GM12878 (cell line): ENCODE results near the gene MCM3. TPM values are rescaled to one million over a fixed set of nuclear protein-coding genes. Genes with fewer than 3 reads are reported as not detected.
A peak's percentile ranks its signal among the peaks of the same experiment; 100 is the strongest.

Source experiments
- ATAC-seq: fragments of 200-7000 bp; cut with Tn5 transposase; 3 replicates; pipeline ENCODE4 v1.9.1; 2020; ENCODE audit warnings: mild to moderate bottlenecking, moderate library complexity
- BruUV-seq: library from RNA; stranded (reverse); fragments of 400-500 nt; replicated peaks from 2 replicates; lab custom pipeline; 2021; lab: Mats Ljungman, UMichigan
- CTCF ChIA-PET: fragments of 300-600 bp; sonication (Branson Sonifier 250); formaldehyde crosslinking; extraction: SDS; loops from one replicate; lab custom pipeline; 2021; ENCODE audit warnings: inconsistent platforms; lab: Yijun Ruan, JAX
- POLR2A ChIA-PET: fragments of 350-600 bp; formaldehyde crosslinking; extraction: SDS; loops from one replicate; lab custom pipeline; 2021; ENCODE audit warnings: inconsistent platforms; lab: Charles Lee
- RAD21 ChIA-PET: fragments of 300-600 bp; sonication (Branson Sonifier 250); formaldehyde crosslinking; loops from one replicate; lab custom pipeline; 2023; ENCODE audit warnings: antibody characterized with exemption; ENCODE audit not compliant: unreplicated experiment; lab: Charles Lee
- SMC1A ChIA-PET: fragments of 300-600 bp; sonication (Branson Sonifier 250); formaldehyde crosslinking; loops from one replicate; lab custom pipeline; 2023; ENCODE audit not compliant: unreplicated experiment, uncharacterized antibody; lab: Charles Lee
- DNase-seq: peaks from one replicate; pipeline ENCODE4 v3.0.0-alpha.2; 2011; ENCODE audit warnings: low read depth, low spot score
- FAIRE-seq: peaks from 3 replicates; lab custom pipeline; 2011; peaks lifted over from hg19 to GRCh38; lab: Jason Lieb, UNC
- H2AFZ ChIP-seq: 2 replicates; pipeline ENCODE4 v1.6.0; 2011; ENCODE audit warnings: low read depth, low read length, control low read depth; ENCODE audit not compliant: control insufficient read depth
- H3K27ac ChIP-seq: 2 replicates; pipeline ENCODE4 v1.5.1; 2011; ENCODE audit warnings: control low read depth; ENCODE audit not compliant: control insufficient read depth, insufficient read depth
- H3K27me3 ChIP-seq, 2 experiments: replicated peaks in 1 of 2; 2 replicates each; pipeline versions ENCODE4 v1.6.0 to v1.6.1; 2011; ENCODE audit warnings: low read length in 1 of 2; ENCODE audit not compliant: control insufficient read depth in 2 of 2, insufficient read depth in 2 of 2
- H3K36me3 ChIP-seq, 2 experiments: 2 replicates each; pipeline ENCODE4 v1.5.1; 2011; ENCODE audit warnings: low read length in 1 of 2; ENCODE audit not compliant: control insufficient read depth in 2 of 2, insufficient read depth in 2 of 2
- H3K4me1 ChIP-seq: 2 replicates; pipeline ENCODE4 v1.6.1; 2011; ENCODE audit warnings: mild to moderate bottlenecking, low read length, moderate library complexity, mixed read lengths; ENCODE audit not compliant: control insufficient read depth, insufficient read depth
- H3K4me2 ChIP-seq: 2 replicates; pipeline ENCODE4 v1.6.0; 2011; ENCODE audit warnings: control low read depth; ENCODE audit not compliant: control insufficient read depth, insufficient read depth
- H3K4me3 ChIP-seq: fragments of 200-600 bp; sonication (generic); 2 replicates; pipeline ENCODE4 v1.5.1; 2016
- H3K79me2 ChIP-seq: 2 replicates; pipeline ENCODE4 v1.6.0; 2011; ENCODE audit warnings: low read length; ENCODE audit not compliant: control insufficient read depth, insufficient read depth
- H3K9ac ChIP-seq: 2 replicates; pipeline ENCODE4 v1.8.0; 2011; ENCODE audit warnings: low read length, control low read depth, mixed read lengths; ENCODE audit not compliant: control insufficient read depth, insufficient read depth
- H3K9me3 ChIP-seq: replicated peaks from 3 replicates; pipeline ENCODE4 v1.5.1; 2011; ENCODE audit warnings: mild to moderate bottlenecking, low read length; ENCODE audit not compliant: control insufficient read depth, insufficient read depth
- H4K20me1 ChIP-seq: 2 replicates; pipeline ENCODE4 v1.6.0; 2011; ENCODE audit not compliant: control insufficient read depth, insufficient read depth
- CBFB ChIP-seq: IDR thresholded peaks from 2 replicates; pipeline ENCODE4 v1.6.1; 2016; ENCODE audit warnings: antibody characterized with exemption, low read depth
- CBX3 ChIP-seq: fragments of 200-600 bp; sonication (generic); IDR thresholded peaks from 2 replicates; pipeline ENCODE4 v1.6.1; 2016; ENCODE audit warnings: low read depth, borderline replicate concordance
- FOXM1 ChIP-seq: IDR thresholded peaks from 2 replicates; pipeline ENCODE4 v1.6.1; 2012; ENCODE audit warnings: low read depth, mild to moderate bottlenecking, inconsistent platforms, low read length, moderate library complexity
- KDM1A ChIP-seq: fragments of 200-600 bp; sonication (generic); IDR thresholded peaks from 2 replicates; pipeline ENCODE4 v1.6.1; 2016; ENCODE audit warnings: borderline replicate concordance
- RELA ChIP-seq: fragments of 450-650 bp; IDR thresholded peaks from 2 replicates; pipeline ENCODE4 v1.8.0; 2014; ENCODE audit warnings: borderline replicate concordance; ENCODE audit not compliant: partially characterized antibody
- SMARCA5 ChIP-seq: fragments of 450-650 bp; IDR thresholded peaks from 2 replicates; pipeline ENCODE4 v1.6.1; 2017; ENCODE audit warnings: mild to moderate bottlenecking
- ZNF217 ChIP-seq: fragments of 450-650 bp; IDR thresholded peaks from 2 replicates; pipeline ENCODE4 v1.6.1; 2017; ENCODE audit warnings: antibody characterized with exemption, mild to moderate bottlenecking
- WGBS: methylation state at CpG from one replicate; pipeline ENCODE4 v1.1.6; 2016; ENCODE audit warnings: low lambda C conversion rate; ENCODE audit not compliant: insufficient replicate concordance, insufficient coverage; ENCODE audit errors: missing lambda C conversion rate; 5-methylcytosine and 5-hydroxymethylcytosine counted together
- in situ Hi-C: fragments of 300-500 bp; cut with MboI; formaldehyde crosslinking; loops from 9 replicates; pipeline ENCODE4 v1.14.3; 2018; ENCODE audit warnings: mixed read lengths
- intact Hi-C: fragments of 100-400 bp; cut with micrococcal nuclease; formaldehyde crosslinking; loops from one replicate; pipeline ENCODE4 v1.14.2; 2022; ENCODE audit not compliant: unreplicated experiment
- polyA plus RNA-seq, 11 experiments: library from polyadenylated mRNA; depleted of rRNA in 4 of 11; unstranded in 6 of 11; stranded (reverse) in 5 of 11; fragments of >200 nt; fragmentation: Nextera tagmentation in 4 of 11; fragmentation: Illumina TruSeq in 1 of 11; extraction: Ambion mirVana in 4 of 11; extraction: Trizol in 1 of 11; gene quantifications; 1 replicate in 1 of 11; 2 replicates in 10 of 11; pipeline versions ENCODE4 v1.2.1 to v1.2.3, GENCODE V29; 2011 to 2016; ENCODE audit warnings: inconsistent platforms in 2 of 11, missing spikeins in 2 of 11, low read depth in 1 of 11
- total RNA-seq, 4 experiments: library from RNA; depleted of rRNA in 3 of 4; stranded (reverse); fragments of >200 nt in 3 of 4; fragmentation: Illumina TruSeq in 1 of 4; extraction: Trizol in 1 of 4; gene quantifications; 2 replicates each; pipeline versions ENCODE4 v1.2.1 to v1.2.3, GENCODE V29; 2013 to 2021
- TF ChIP-seq, protein P1 (sequence below): fragments of 150-350 bp; IDR thresholded peaks from 2 replicates; pipeline ENCODE4 v1.6.1; 2014; ENCODE audit warnings: mild to moderate bottlenecking, low read depth, low read length
- TF ChIP-seq, protein P2 (sequence below): IDR thresholded peaks from 2 replicates; pipeline ENCODE4 v1.6.1; 2011; ENCODE audit warnings: mild to moderate bottlenecking, low read depth, low read length, moderate library complexity; ENCODE audit not compliant: insufficient replicate concordance
- TF ChIP-seq, protein P3 (sequence below): fragments of 450-650 bp; IDR thresholded peaks from 2 replicates; pipeline ENCODE4 v1.6.1; 2018; ENCODE audit warnings: mild to moderate bottlenecking, low read depth, moderate library complexity; ENCODE audit not compliant: partially characterized antibody

The MCM3 gene
- total and polyA plus RNA-seq, 10 of the 15 experiments (the other 5 are each of a cell fraction or from before 2014, with no cell fraction given) = 74.1 to 265 (median 214) TPM

DNA sequence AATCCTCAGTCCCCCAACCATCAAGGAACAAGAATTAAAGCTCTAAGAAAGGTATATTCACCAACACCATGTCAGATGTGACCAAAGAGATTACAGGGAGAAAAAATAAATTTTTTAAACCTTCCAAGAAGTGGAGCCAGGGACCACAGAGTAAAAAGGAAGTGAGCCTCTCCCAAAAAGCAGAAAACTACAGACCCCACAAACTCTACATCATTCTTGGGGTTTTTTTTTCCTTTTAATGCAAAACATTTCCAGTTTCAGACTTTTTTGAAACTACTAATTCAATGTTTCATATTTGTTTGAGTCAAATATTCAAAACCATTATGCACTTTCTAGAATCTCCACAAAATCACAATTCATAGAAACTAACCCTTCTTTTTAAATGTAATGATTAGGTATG is 33.4 kb downstream of the MCM3 start:
- intact Hi-C loops (no loop called here), in situ Hi-C loops (no loop called here)
- Histone ChIP-seq H3K9ac (no peak overlapping the region), H3K27me3 (no peaks in the 10 kb centered on the region; a peak in 2 of 4 replicates), H3K36me3 (no peaks in the 10 kb centered on the region), H3K27ac (no peak overlapping the region), H3K4me2 (no peak overlapping the region), H3K4me3 (no peak overlapping the region), H3K9me3 (no peaks in the 10 kb centered on the region; the same call in 2 of the 3 replicates), H3K79me2 (no peaks in the 10 kb centered on the region), H2AFZ (no peak overlapping the region), H4K20me1 (no peaks in the 10 kb centered on the region), H3K4me1 (peaks cover 12% of the 10 kb centered on the region)
- RAD21 ChIA-PET = interaction anchor here (1.4 kb wide), 1 partner anchor 9 kb away, joined by 5 read pairs; no protein-coding TSS in a partner anchor
- DNase-seq (no peak), ATAC-seq (peak; percentile 24; the same call in 2 of the 3 replicates), FAIRE-seq (no peak)
- POLR2A ChIA-PET = no interaction called here
- BruUV-seq = no TSS peak
- SMC1A ChIA-PET = interaction anchor here (0.7 kb wide), 2 partner anchors 17 to 31 kb away, joined by 3 read pairs; no protein-coding TSS in a partner anchor
- CTCF ChIA-PET = interaction anchor here (0.9 to 3.5 kb wide), 5 partner anchors 11 to 149 kb away, joined by 3 to 21 read pairs (median 4); no protein-coding TSS in a partner anchor
- TF ChIP-seq ZNF217 = no peak
- no peak for TF ChIP-seq FOXM1
- TF ChIP-seq, protein P1, sequence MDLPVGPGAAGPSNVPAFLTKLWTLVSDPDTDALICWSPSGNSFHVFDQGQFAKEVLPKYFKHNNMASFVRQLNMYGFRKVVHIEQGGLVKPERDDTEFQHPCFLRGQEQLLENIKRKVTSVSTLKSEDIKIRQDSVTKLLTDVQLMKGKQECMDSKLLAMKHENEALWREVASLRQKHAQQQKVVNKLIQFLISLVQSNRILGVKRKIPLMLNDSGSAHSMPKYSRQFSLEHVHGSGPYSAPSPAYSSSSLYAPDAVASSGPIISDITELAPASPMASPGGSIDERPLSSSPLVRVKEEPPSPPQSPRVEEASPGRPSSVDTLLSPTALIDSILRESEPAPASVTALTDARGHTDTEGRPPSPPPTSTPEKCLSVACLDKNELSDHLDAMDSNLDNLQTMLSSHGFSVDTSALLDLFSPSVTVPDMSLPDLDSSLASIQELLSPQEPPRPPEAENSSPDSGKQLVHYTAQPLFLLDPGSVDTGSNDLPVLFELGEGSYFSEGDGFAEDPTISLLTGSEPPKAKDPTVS = no peak
- no peak for TF ChIP-seq CBFB

DNA sequence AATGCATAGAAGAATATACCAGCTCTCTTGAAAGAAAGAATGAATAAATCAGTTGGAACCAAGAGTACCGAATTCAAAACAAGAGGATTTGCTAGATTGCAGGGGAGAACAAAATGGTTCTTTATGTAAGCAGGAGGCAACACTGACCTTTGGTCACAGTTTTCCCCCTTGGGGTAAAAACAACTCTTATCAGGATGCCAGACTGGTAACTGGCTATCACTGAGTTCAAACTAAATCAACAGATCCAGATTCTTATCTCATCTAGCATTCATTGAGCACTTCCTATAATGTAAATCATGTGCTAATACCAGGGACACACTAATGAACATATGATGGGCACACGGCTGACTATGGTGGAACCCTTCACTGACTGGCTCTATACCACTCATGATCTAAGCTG is 35.5 kb downstream of the MCM3 start:
- POLR2A ChIA-PET = interaction anchor here (0.7 kb wide), 1 partner anchor 14 kb away, joined by 3 read pairs; no protein-coding TSS in a partner anchor
- in situ Hi-C loops (no loop called here), intact Hi-C loops (no loop called here)
- Histone ChIP-seq H3K4me1 (peaks cover 6% of the 10 kb centered on the region), H3K27ac (no peak overlapping the region), H3K36me3 (no peaks in the 10 kb centered on the region), H2AFZ (no peak overlapping the region), H3K9ac (no peak overlapping the region), H3K9me3 (no peaks in the 10 kb centered on the region), H3K79me2 (no peaks in the 10 kb centered on the region), H3K4me3 (no peak overlapping the region), H3K27me3 (no peaks in the 10 kb centered on the region; a peak in 2 of 4 replicates), H3K4me2 (no peak overlapping the region), H4K20me1 (no peaks in the 10 kb centered on the region)
- RAD21 ChIA-PET = no interaction called here
- 82% methylated on average over 2 of the region's 2 CpGs for WGBS
- no TSS peak for BruUV-seq
- DNase-seq = no peak
- no peak for ATAC-seq
- CTCF ChIA-PET = interaction anchor here (1.1 to 3.5 kb wide), 3 partner anchors 14 to 402 kb away, joined by 3 to 21 read pairs (median 8); no protein-coding TSS in a partner anchor
- SMC1A ChIA-PET = interaction anchor here (1.3 to 1.4 kb wide), 2 partner anchors 11 to 91 kb away, joined by 3 to 4 read pairs; no protein-coding TSS in a partner anchor
- no peak for FAIRE-seq
- TF ChIP-seq RELA (no peak), KDM1A (no peak), CBX3 (no peak), SMARCA5 (no peak)
- TF ChIP-seq, protein P2, sequence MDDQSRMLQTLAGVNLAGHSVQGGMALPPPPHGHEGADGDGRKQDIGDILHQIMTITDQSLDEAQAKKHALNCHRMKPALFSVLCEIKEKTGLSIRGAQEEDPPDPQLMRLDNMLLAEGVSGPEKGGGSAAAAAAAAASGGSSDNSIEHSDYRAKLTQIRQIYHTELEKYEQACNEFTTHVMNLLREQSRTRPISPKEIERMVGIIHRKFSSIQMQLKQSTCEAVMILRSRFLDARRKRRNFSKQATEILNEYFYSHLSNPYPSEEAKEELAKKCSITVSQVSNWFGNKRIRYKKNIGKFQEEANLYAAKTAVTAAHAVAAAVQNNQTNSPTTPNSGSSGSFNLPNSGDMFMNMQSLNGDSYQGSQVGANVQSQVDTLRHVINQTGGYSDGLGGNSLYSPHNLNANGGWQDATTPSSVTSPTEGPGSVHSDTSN = no peak
- TF ChIP-seq, protein P3, sequence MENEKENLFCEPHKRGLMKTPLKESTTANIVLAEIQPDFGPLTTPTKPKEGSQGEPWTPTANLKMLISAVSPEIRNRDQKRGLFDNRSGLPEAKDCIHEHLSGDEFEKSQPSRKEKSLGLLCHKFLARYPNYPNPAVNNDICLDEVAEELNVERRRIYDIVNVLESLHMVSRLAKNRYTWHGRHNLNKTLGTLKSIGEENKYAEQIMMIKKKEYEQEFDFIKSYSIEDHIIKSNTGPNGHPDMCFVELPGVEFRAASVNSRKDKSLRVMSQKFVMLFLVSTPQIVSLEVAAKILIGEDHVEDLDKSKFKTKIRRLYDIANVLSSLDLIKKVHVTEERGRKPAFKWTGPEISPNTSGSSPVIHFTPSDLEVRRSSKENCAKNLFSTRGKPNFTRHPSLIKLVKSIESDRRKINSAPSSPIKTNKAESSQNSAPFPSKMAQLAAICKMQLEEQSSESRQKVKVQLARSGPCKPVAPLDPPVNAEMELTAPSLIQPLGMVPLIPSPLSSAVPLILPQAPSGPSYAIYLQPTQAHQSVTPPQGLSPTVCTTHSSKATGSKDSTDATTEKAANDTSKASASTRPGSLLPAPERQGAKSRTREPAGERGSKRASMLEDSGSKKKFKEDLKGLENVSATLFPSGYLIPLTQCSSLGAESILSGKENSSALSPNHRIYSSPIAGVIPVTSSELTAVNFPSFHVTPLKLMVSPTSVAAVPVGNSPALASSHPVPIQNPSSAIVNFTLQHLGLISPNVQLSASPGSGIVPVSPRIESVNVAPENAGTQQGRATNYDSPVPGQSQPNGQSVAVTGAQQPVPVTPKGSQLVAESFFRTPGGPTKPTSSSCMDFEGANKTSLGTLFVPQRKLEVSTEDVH = no peak
